Measurements from ENCODE around the gene UGDH. TPM values are rescaled to one million over a fixed set of nuclear protein-coding genes. Genes with fewer than 3 reads are reported as not detected.

Gene UGDH
- total RNA-seq, 1 donor: 277 TPM

DNA sequence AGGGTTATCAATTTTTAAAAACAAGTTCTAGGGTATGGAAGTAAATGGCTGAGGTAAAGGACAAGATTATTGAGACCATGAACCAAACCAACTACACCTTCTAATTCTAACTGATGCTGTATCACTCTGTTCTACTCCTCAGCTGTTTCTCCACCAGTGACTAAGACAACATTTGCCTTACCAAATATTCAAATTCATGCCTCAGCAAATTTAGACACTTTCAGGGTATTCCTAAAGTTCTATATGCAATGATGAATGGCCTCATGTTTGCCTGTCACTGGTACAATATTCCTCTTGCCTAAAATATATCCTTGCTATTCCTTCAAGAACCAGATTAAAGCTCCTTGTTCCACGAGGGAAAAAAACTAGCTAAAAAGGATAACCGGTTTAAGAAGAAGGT, 73.5 kb downstream of the UGDH start:
- Histone ChIP-seq H2AFZ (ENCODE audit: low read length) (no peak overlapping the region), H3K27me3 (ENCODE audit: insufficient read depth, low read length) (no peaks in the 10 kb centered on the region), H3K9me3 (ENCODE audit: low read depth, low read length) (no peaks in the 10 kb centered on the region), H3K36me3 (ENCODE audit: insufficient read depth, low read length) (peaks cover 83% of the 10 kb centered on the region), H3K4me1 (ENCODE audit: insufficient read depth, low read length) (peaks cover 22% of the 10 kb centered on the region), H4K20me1 (ENCODE audit: insufficient read depth, low read length) (peaks cover 60% of the 10 kb centered on the region), H3K27ac (ENCODE audit: low read depth, low read length) (no peak overlapping the region), H3K4me2 (ENCODE audit: insufficient read depth, low read length) (no peak overlapping the region), H3K79me2 (ENCODE audit: insufficient read depth, low read length) (peaks cover 35% of the 10 kb centered on the region), H3K4me3 (ENCODE audit: insufficient read depth, low read length) (no peak overlapping the region)
- DNase-seq (ENCODE audit: insufficient read length, low spot score, missing footprints): no peak
- no peak for TF ChIP-seq CTCF (IDR thresholded peaks at IDR 0.05; ENCODE audit: extremely low read depth, low read depth, low read length)

- H3K27me3 ChIP-seq (ENCODE audit: insufficient read depth, low read length): no peaks in the 10 kb centered on the region
- DNase-seq (ENCODE audit: insufficient read length, low spot score, missing footprints): peak; percentile 71
- peaks cover 22% of the 10 kb centered on the region for H3K4me1 ChIP-seq (ENCODE audit: insufficient read depth, low read length)
- no peak overlapping the region for H3K4me3 ChIP-seq (ENCODE audit: insufficient read depth, low read length)
- H3K27ac ChIP-seq (ENCODE audit: low read depth, low read length): no peak overlapping the region
- peaks cover 28% of the 10 kb centered on the region for H3K79me2 ChIP-seq (ENCODE audit: insufficient read depth, low read length)
- TF ChIP-seq CTCF (IDR thresholded peaks at IDR 0.05; ENCODE audit: extremely low read depth, low read depth, low read length): no peak
- peaks cover 54% of the 10 kb centered on the region for H4K20me1 ChIP-seq (ENCODE audit: insufficient read depth, low read length)
- peaks cover 81% of the 10 kb centered on the region for H3K36me3 ChIP-seq (ENCODE audit: insufficient read depth, low read length)
- H2AFZ ChIP-seq (ENCODE audit: low read length): no peak overlapping the region
- no peaks in the 10 kb centered on the region for H3K9me3 ChIP-seq (ENCODE audit: low read depth, low read length)
- H3K4me2 ChIP-seq (ENCODE audit: insufficient read depth, low read length): no peak overlapping the region
Observed at GRCh38 chr4:39452860-39453587, 74.2 kb downstream of the UGDH start.

GRCh38 chr4:39452153-39452859, 74.9 kb downstream of the UGDH start:
- peaks cover 47% of the 10 kb centered on the region for H4K20me1 ChIP-seq (ENCODE audit: insufficient read depth, low read length)
- peaks cover 74% of the 10 kb centered on the region for H3K36me3 ChIP-seq (ENCODE audit: insufficient read depth, low read length)

More at GRCh38 chr4:39452153-39452859, 74.9 kb downstream of the UGDH start:
- Histone ChIP-seq H2AFZ (ENCODE audit: low read length) (no peak overlapping the region), H3K4me2 (ENCODE audit: insufficient read depth, low read length) (no peak overlapping the region), H3K4me3 (ENCODE audit: insufficient read depth, low read length) (no peak overlapping the region), H3K4me1 (ENCODE audit: insufficient read depth, low read length) (peaks cover 18% of the 10 kb centered on the region), H3K27ac (ENCODE audit: low read depth, low read length) (no peak overlapping the region), H3K9me3 (ENCODE audit: low read depth, low read length) (no peaks in the 10 kb centered on the region), H3K79me2 (ENCODE audit: insufficient read depth, low read length) (peaks cover 21% of the 10 kb centered on the region), H3K27me3 (ENCODE audit: insufficient read depth, low read length) (no peaks in the 10 kb centered on the region)
- DNase-seq (ENCODE audit: insufficient read length, low spot score, missing footprints): no peak
- no peak for TF ChIP-seq CTCF (IDR thresholded peaks at IDR 0.05; ENCODE audit: extremely low read depth, low read depth, low read length)
